C4-2B (cell line): Measurements from ENCODE around the gene CSRP1.

Source experiments
- H3K27ac ChIP-seq: fragments of 450-650 bp; 2 replicates; pipeline ENCODE4 v1.5.1; 2017
- ZFX ChIP-seq: fragments of 450-650 bp; IDR thresholded peaks from 2 replicates; pipeline ENCODE4 v1.6.1; 2017
- TF ChIP-seq, protein P1 (sequence below): fragments of 450-650 bp; conservative IDR thresholded peaks from 2 replicates; pipeline ENCODE4 v1.5.1; 2017; ENCODE audit warnings: mild to moderate bottlenecking

Gene CSRP1

GRCh38 chr1:201540846-201541735, 34.2 kb upstream of the CSRP1 start:
- no peak overlapping the region for H3K27ac ChIP-seq
- TF ChIP-seq ZFX, result no peak
- TF ChIP-seq, protein P1, sequence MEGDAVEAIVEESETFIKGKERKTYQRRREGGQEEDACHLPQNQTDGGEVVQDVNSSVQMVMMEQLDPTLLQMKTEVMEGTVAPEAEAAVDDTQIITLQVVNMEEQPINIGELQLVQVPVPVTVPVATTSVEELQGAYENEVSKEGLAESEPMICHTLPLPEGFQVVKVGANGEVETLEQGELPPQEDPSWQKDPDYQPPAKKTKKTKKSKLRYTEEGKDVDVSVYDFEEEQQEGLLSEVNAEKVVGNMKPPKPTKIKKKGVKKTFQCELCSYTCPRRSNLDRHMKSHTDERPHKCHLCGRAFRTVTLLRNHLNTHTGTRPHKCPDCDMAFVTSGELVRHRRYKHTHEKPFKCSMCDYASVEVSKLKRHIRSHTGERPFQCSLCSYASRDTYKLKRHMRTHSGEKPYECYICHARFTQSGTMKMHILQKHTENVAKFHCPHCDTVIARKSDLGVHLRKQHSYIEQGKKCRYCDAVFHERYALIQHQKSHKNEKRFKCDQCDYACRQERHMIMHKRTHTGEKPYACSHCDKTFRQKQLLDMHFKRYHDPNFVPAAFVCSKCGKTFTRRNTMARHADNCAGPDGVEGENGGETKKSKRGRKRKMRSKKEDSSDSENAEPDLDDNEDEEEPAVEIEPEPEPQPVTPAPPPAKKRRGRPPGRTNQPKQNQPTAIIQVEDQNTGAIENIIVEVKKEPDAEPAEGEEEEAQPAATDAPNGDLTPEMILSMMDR, result no peak

DNA sequence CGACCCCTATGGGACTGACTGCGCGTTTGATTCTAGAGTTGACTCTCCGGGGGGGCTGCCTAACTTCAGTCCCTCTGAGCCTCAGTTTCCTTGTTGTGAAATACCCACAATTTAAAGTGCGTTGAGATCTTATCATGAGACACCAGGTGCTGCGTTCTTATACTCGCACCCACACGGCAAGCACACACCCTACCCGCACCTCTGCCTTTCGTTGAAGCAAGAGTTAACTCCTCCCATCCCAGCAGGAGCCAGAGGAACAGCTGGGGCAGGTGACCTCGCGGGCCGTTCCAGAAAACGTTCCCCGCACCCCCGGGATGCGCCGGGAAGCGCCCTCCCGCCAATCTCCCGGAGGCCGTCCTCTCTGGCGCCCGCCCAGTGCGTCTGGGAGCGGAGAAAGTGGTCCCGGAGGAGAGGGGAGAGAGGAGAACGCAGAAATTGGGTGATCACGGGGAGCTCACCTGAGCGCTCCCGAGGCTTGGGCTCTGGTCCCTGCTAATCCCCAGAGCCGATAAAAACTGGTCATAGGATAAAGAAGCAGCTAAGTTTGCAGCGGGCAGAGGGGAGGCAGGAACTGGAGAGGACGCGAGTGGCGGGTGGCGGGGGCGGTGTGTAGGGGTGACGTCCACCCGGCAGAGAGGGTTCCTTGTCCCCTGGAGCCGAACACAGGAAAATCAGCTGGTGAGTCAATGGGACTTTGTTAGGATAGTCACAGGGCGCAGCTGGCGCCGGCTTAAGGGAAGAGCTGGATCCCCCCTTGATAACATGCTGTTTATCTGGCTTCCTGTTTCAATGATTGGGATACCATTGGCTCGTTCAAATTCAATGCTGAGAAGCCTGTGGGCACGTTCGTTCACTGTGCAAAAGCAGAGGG, 32.9 kb upstream of the CSRP1 start:
- TF ChIP-seq, protein P1, result no peak
- TF ChIP-seq ZFX, result no peak
- no peak overlapping the region for H3K27ac ChIP-seq

- no peak for TF ChIP-seq ZFX
- TF ChIP-seq, protein P1, result no peak
- peak within 1 kb of the TSS; percentile 10 for H3K27ac ChIP-seq
Measured at GRCh38 chr1:201538612-201539551, 32.0 kb upstream of the CSRP1 start, which contains the start of gene NAV1. TSS of gene NAV1 (plus strand) at chr1:201539127. CDS start at chr1:201622885, 83,758 bp downstream.

GRCh38 chr1:201537891-201538611, 31.1 kb upstream of the CSRP1 start:
- no peak overlapping the region for H3K27ac ChIP-seq
- no peak for TF ChIP-seq ZFX
- TF ChIP-seq, protein P1, result no peak

- no peak overlapping the region for H3K27ac ChIP-seq
Measured at GRCh38 chr1:201537467-201537866, 30.5 kb upstream of the CSRP1 start.

DNA sequence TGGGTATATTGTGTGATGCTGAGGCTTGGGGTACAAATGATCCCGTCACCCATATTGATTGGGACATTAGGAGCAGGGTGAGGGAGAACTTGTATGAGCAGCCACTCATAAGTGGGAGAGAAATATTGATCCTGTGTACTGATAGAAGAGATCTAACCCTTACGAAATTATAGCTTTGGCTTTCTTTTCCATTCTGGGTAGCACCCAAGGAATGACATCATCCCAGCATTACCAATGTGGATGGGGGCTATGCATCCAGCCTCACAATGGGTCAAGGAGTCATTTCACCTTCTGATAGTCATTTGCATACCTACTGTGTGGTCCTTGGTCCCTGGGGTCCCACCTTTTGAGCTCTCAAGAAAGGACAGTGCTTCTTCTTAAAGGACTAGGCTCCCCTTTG, 30.1 kb upstream of the CSRP1 start:
- TF ChIP-seq, protein P1, result no peak
- TF ChIP-seq ZFX, result no peak
- no peak overlapping the region for H3K27ac ChIP-seq

More at GRCh38 chr1:201537467-201537866, 30.5 kb upstream of the CSRP1 start:
- TF ChIP-seq, protein P1, result no peak
- TF ChIP-seq ZFX, result no peak
